NCI-H774 (cell line): ENCODE data around the gene NCOA7.
"Not testable (repeated sequence)": the region's sequence is repeated elsewhere in the genome, so short reads cannot be mapped to it uniquely, and the experiment has no call there.

Source experiments
- DNase-seq: peaks from one replicate; lab custom pipeline; 2025; lab: John Stamatoyannopoulos, UW

The NCOA7 gene

GRCh38 chr6:125868252-125868651 is 77.5 kb downstream of the NCOA7 start:
- no peak for DNase-seq

- DNase-seq: no peak
Measured at GRCh38 chr6:125868678-125869395, 78.1 kb downstream of the NCOA7 start.

DNA sequence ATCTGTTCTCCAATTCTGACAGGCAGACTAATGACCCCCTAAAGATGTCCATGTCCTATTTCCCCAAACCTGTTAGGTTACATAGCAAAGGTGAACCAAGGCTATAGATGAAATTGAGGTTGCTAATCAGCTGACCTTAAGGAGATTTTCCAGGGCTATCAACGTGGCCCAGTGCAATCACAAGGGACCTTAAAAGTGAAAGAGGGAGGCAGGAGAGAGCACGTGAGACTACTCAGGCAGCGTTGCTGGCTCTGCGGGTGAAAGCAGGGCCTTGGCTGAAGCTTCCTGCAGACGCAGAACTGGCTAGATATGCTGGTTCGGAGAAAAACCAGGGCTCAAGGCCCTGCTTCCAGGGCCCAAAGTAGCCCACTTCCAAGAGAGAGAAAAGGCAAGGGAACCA is 78.7 kb downstream of the NCOA7 start:
- DNase-seq: no peak

- peak; percentile 90 for DNase-seq
Measured at GRCh38 chr6:125871365-125871764, 80.6 kb downstream of the NCOA7 start.

DNA sequence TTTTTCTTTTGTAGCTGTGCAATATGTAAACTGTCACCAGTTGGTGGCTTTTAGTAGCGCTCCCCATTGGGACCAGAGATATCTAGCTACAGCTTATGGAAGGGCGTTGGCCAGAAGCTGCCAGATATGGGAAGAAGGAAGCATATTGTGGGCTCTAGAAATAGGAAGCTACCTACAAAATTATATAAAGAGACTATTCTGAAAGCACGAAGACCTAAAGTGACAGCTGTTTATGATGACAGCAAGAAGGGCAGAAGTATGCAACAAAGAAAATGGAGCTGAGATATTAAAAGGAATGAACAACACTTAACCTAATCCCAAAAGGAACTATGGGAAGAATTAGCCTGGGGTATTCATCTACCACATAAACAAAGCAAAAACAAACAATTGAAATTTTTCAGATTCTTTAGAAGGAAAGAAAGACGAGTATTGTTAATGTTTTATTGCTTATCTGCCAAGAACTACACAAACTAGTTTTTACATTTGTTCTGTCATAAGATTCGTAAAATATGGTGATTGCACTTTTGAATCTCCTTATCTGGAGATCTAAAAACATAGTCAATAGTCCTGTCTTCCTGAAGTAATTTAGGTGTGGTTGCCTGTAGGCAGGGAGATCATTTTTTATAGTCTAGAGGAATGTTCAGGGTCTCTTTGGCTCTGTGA is 81.6 kb downstream of the NCOA7 start:
- DNase-seq: no peak

- no peak for DNase-seq
Measured at GRCh38 chr6:125882243-125882642, 91.5 kb downstream of the NCOA7 start.

DNA sequence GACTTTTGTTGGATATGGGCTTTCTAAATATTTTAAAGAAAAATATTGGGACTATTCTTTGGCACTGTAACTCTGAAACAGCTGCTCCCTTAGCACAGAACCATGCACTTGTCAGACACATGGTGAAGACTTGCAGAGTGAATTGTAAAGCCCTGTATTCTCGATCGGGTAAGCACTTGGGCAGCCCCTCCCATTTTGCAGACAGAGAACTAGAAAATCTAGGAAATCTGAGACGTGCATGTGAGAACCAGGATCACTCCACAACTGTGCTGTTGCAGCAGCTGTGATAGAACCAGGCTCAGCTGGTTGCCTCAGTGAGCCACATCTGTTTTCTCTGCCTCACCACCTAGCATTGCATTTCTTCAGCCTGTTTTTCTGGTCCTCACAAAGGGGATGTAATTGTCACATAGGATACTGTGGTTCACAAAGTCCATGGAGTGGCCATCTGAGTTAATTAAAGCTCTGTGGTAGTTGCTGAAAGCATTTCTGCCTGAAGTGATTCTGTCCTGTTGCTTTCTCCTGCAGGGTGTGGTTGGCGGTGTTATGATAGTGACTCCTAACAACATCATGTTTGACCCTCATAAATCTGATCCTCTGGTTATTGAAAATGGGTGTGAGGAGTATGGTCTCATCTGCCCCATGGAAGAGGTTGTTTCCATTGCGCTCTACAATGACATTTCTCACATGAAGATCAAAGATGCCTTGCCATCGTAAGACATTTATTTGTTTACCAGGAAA is 94.0 kb downstream of the NCOA7 start:
- no peak for DNase-seq

DNA sequence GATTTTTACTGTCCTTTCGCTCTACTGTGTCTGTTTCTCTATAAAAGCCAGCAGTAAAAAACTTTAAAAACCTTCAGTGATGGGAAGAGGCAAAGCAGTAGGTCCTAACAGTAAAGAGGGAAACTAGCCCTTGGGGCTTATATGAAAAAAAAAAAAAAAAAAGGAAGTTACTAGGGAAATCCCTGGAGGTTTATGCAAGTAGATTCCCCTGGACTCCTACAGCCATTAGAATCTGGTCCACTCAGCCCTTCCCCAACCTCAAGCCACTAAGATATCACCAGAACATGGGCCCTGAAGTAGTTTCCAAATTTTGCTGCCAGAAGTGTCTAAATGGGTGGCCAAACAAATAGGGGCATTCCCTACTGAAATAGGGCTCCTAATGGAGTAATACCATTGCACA is 95.3 kb downstream of the NCOA7 start:
- no peak for DNase-seq

DNA sequence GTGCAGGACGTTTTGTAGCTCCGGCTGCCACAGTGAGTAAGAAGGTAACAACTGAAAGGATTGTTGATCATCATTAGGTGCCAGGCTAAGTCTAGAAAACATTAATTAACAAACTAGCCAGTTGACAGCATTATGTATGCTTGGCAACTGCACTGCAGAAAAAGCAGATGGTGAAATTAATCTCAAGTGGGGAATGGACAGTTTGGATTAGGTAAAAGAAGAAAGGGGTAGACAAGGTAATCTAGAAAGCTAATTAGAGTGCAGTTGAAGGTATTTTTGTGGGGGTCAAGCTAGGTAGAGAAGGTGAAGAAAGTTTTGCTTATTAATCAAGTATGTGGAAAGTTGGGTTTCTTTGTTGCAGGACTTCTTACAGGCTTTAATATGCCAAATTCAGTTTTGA is 96.2 kb downstream of the NCOA7 start:
- peak; percentile 42 for DNase-seq

DNA sequence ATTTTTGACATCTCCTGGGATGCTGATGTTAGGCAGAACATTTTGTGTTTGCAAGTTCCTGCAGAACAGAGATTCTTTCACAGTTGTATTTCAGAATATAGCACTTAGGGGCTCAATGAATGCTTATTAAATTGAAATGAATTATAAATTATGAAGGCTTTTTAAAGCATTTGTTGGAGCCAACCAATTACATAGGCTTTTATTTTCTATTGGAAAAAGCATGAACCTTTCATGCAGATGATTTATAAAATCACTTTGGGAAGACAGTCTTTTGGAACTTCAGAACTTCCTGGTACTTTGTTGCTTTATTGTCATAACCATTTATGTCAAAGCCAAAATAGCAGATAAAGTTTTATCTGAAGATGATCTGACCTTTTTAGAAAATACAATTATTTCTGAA is 96.6 kb downstream of the NCOA7 start:
- DNase-seq: no peak

- DNase-seq: no peak
Measured at GRCh38 chr6:125888989-125889656, 98.4 kb downstream of the NCOA7 start.

DNA sequence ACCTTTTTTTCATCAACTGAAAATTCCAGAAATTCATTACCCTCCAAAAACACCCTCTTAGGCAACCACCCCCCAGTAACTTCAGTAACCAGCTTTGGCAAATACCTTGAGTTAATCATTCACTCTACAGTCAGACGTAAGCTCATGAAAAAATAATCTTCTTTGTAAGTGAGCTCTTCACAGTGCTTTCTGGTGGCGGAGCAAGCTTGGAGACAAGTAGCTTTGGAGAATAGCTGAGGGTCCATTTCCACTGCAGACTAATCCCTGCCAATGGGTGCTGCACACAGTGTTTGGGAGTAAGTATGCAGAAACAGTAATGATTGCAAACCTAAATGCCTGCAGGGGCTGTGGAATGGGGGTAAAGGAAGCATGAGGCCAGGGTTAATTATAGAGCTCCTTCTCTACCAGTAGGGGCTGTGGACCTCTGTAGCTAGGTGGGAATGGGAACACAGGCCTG is 109.0 kb downstream of the NCOA7 start:
- DNase-seq: no peak

DNA sequence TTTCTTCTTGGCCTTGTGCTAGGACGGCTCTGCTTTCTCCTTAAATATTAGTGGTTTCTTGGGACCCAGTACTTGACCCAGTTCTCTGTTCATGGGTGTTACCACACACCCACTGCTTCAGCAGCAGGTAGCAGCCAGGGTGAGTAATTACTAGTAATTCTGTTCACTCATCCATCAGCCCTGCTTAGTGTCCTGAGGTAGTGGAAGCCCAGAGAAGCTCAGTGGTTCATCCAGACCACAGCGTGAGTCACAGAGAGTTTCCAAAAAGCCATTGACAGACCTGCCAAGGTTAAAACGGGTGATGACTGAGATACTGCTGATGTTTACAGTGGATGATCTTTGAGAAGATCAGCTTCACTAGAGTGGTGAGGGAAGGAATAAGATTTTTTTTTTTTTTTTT is 114.1 kb downstream of the NCOA7 start:
- no peak for DNase-seq

- DNase-seq: peak; percentile 12
Measured at GRCh38 chr6:125906158-125906998, 115.6 kb downstream of the NCOA7 start.

GRCh38 chr6:125910527-125910926 is 119.8 kb downstream of the NCOA7 start:
- no peak for DNase-seq

- not testable (repeated sequence) for DNase-seq
Measured at GRCh38 chr6:125911051-125911451, 120.3 kb downstream of the NCOA7 start.

DNA sequence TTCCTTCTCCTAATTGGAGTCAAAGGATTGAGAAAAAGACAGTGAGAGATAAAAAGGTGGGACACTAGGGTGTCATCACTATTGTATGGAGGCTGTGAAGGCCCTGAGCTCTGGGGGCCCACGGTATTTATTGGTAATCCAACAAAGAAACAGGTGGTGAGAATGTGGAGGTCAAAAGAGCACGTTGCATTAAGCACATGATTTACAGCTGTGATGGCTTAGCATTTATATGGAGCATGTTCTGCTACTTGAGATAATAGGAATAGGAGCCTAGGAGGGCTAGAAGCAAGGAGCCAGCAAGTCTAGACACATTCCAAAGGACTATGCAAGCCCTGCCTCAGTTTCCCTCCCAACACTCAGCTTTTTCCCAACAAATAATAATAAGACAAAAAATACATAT is 121.7 kb downstream of the NCOA7 start:
- DNase-seq: not testable (repeated sequence)

GRCh38 chr6:125913145-125913544 is 122.4 kb downstream of the NCOA7 start:
- DNase-seq: no peak

GRCh38 chr6:125913864-125914351 is 123.1 kb downstream of the NCOA7 start:
- no peak for DNase-seq

- DNase-seq: no peak
Measured at GRCh38 chr6:125918230-125918629, 127.5 kb downstream of the NCOA7 start.
